Stimulated activated CD4-positive, alpha-beta T cell treated with anti-CD3 and anti-CD28 coated beads, Interleukin-15, amount 100 ng/mL, for 24 hours (primary cell): ENCODE measurements around the gene ZMIZ1.

ENCODE experiments used
- DNase-seq: peaks from one replicate; pipeline ENCODE4 v3.0.0-alpha.2; 2020

The ZMIZ1 gene

DNA sequence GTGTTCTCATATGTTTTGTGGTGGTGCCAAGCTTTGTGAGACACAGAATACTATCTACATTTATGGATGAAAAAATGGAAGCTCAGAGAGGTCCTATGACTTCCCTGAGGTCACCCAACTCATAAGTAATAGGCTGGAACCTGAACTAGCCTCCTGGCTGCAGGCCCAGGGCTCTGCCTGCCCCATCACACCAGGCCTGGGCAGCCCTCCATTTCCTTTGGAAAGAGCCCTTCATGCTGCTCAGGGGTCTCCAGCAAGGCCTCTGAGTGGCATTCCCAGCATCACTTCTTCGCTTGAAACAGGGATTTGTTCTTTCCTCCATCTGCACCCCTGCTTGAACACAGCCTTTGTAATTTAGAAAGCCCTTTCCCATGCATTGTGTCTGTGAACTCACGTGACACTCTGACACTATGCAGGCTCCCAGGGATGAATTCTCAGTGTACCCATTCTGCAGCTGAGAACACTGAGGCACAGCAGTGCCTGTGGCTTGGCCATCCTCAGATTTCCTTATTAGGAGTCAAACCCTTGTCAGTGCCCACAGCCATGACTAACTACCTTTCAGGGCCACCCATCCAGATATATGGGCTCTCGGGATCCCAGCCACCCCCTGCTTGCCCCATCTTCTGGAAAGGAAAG is 150.7 kb downstream of the ZMIZ1 start:
- DNase-seq: no peak

DNA sequence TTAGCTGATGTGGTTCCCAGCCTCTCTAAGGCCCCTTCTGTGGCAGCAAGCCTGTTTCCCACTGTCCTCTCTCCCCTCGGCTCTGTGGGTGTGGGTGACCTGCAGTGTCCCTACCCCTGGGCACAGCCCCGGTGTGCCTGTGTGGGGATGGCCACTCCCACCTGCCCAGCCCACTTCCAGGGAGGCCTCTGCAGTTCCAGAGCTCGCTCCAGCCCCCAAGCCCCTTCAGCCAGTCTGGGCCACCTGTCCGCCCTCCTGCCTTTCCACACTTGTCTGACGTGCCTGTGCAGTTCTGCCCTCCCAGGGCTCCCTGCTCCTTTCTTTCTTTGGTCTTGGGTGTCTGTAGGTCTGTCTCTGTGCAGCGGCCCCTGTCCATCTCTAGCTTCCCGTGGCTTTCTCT is 151.5 kb downstream of the ZMIZ1 start:
- no peak for DNase-seq

DNA sequence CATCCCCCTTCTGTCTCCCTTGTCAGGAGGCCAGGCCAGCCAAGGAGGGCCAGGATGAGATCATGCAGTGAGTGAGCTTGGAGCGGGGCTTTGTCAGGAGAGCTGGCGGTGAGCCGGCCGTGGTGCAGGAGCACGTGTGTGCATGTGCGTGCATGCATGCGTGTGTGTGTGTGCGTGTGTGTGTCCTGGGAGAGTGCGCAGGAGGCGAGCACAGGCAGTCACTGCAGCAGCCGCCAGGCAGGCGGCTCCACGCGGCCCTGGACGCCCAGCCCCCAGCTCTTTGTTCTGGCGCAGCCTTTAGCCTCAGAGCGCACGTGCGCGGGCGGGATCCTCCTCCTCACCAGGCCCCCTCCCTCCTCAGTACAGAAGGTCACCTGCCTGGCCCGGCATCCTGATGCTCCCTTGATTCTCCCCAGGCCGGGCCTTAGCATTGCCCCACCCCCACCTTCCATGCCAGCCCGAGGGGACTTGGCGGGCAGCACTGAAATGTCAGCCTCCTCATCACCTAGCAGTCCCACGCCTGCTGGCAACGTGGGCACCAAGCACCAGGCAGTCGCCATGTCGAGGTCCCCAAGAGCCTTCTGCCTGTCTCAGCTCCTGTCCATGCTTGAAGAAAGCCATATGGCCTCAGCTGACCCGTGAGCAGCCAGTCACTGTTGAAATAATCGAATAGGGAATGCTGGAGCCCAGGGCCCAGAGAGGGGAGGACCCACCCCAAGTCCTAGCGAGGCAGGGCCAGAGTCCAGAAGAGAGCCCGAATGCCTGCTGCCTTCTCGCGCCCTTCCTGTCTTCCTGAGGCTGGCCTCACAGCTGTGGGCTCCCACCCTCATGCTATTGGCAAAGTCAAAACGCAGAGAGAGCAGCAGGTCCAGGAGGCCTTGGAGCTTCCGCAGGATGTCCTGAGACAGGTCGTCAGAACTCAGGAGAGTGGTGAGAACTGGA is 152.6 kb downstream of the ZMIZ1 start:
- no peak for DNase-seq

DNA sequence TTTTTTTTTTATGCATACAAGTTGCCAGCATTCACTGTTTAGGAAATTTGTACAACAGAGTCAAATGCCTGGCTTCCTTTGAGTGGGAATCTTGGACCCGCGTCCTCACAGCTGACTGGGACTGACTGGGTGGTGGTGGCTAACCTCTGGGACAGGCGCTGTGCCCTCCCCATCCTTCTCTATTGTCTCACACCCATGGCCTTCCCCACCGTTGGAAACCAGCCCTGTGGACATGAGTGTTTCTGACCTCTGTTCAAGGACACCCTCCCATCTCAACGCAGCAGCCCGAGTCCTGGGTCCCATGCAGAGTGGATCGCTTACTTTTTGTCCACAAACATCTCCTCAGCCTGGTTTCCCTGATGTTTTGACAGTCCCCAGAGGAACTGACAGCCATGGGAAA is 153.4 kb downstream of the ZMIZ1 start:
- no peak for DNase-seq

DNA sequence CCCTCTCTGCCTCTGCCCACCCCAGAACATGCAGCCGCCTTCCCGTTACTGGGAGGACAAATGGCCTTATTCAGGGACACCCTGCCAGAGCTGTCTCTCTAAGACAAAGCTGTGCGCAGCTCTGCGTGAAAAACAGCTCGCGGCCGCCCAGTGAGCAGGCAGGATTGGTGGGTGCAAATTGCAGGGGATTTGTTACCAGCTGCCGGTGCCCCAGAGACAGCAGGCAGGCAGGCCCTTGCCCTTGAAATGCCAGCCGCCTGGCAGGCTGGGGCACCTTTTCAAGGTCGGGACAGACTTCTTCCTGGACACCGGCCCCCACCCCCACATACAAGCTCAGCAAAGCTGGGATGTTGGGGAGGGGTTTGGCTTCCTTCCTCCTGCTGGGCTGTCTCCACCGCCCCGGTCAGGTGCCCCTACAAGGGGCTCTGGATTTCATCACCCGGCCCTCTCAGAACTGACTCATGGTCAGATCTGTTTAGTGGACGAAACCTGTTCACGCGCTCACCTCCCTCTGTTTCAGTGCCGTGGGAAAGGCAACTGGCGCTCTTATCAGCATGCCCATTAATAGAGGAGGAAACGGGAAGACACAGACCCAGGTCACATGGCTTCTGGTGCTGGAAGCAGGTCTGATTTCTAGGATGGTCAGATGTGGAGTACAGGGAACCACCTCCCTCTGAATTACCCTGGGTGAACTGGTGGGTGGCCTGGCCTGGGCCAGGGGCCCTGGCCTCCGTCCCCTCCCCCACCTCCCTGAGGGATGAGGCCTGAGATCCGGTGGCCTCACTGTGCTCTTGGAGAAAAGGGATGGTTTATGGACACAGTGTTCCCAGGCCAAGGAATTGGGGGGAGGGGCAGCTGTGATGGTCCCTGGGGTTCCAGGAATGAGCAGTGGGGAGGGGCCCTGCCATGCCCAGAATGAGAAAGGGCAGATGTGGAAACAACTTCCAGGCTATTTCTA is 154.6 kb downstream of the ZMIZ1 start:
- DNase-seq: no peak

DNA sequence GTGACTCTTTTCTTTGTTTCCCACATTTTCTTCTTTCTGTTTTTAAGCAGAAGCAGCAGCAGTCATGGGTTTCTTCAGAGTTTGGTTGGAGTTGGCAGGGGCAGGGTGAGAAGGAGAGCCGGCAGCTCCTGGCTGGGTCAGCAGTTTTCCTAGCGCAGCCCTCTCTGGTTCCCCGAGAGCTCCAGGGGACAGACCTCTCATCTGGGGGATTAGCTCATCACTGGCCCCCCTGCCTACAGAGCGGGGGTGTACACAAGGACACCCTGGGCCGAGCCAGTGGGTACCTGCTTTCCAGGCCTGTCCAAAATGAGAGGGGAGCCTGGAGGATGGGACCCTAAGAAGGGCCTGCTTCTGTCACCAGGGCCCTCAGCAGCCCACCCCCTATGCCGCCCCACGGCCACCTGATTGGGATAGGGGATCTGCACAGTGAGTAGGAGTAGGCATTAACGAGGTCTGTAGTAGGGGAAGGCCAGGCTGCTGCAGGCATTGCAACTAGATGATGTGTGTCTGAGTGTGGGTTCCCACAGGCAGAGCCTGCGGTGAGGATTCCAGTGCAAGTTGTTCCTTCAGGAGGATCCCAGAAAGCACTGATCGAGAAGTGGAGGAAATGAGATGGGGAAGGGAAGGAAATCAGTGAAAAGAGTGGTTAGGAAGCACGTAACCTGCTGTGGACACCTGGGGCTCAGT is 155.6 kb downstream of the ZMIZ1 start:
- no peak for DNase-seq

DNA sequence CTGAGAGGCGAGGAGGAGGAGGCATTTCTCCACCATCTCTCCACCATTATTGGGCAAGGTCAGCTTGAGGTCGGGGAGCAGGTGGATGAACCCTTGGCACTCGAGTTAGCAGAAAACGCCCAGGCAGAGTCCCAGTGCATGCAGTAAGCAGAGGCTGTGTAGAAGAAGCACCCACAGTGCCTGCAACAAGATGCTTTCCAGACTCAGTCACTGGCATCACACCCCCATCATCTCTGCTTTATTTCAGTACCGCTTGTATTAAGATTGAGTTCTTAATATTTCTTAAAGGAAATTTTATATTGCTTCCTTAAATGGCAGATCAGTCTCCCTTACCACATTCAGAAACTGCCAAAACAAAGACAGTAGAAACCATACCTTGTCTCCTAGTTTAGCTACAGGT is 156.2 kb downstream of the ZMIZ1 start:
- DNase-seq: no peak

DNA sequence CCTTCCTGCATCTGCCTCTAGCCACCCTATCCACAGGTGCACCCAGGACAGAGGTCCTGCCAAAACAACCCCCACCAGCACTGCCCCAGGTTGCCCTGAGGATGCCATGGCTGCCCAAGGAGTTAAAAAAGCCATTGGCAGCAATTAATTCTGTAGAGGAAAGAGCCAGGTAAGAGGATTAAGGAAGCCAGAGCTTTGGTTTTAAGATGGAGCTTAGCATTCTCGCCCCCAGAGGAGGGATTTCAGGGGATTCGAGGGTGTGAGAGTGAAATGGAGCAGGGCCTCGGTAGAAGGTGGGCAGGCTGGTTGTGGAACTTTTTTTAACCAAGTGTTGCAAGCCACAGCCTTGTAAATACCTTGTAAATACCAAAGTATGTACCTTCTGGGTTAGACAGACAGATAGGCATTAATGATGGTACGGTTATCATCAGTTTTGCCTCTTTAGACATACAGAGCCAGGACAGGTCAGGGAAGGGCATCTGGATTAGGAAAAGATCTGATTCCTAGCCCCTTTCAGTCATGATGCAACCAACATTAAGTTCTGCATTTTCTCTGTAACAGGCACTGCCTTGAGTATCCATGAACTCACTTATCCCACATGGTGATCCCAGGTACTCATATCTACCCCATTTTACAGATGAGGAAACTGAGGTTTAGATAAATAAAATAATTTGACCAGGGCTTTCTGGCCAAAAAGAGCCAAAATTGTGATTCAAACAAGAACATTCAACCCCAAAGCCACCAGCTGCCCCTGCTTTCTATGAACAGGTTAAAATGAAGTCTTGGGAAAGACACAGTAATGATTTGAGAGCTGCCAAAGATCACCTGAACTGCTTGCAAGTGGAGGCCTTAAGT is 157.9 kb downstream of the ZMIZ1 start:
- no peak for DNase-seq

DNA sequence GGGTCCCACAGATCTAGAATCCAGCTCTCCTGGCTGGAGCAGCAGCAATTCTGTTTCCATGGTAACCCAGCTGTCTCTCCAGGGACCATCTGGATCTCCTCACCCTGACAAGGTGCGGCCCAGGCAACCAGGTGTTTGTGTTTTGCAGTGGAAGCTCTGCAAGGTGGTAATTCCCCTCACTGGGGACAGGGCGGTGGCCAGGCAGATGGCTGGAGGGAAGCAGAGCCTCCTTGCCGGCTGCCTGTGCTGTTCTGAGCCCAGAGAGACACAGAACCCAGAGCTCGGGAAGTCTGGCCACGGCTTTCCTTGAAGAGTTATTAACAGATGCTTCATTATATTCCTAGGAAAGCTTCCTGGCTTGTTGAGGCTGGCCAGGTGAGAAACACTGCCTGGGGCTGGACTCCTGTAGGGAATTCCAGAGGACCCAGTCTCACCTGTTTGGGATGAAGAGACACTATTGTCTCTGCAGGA is 160.3 kb downstream of the ZMIZ1 start:
- DNase-seq: no peak

DNA sequence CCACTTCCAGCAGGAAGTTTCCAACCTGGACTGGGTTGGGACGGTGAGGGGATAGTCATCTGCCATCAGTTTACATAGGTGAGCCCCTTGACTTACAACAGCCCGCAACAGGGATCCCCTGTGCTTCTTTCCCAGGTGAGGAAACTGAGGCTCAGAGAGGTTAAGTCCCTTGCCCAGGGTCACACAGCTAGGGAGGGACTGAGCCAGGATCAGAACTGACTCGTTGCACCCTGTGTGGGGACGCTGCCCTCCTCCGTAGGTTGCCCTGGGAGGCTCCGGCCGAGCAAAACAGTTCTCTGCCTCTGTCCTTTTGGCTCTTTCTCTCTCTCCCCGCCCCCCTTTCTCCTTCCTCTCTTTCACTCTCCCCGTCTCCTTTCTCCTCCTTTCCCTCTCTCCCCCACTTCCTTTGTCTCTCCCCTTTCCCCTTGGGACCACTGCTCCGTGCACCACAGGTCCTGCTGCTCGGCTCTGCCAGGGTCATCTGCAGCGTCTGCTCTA is 161.1 kb downstream of the ZMIZ1 start:
- no peak for DNase-seq

DNA sequence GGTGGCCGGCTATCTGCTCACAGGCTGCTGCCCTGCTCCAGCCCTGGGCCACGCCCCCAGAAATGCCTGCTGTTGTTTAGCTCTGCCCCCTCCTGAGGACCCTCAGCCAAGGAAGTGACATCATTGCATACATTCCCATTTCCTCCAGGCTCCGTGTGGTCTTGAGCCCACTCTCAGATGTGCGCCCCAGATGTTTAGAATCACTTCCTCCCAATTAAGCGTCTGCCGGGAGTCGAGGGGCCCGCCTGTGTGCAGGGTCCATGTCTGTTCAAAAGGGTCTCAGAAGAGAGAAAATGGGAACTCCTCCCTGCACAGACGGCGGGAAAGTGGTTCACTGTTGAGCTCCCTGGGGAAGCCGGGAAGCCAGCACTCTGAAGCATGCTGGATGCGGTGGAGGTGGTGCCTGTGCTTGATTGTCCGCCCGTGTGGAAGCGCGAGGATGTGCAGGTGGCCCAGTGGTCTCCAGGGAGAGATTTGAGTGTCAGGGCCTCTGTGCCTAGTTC is 161.6 kb downstream of the ZMIZ1 start:
- no peak for DNase-seq

DNA sequence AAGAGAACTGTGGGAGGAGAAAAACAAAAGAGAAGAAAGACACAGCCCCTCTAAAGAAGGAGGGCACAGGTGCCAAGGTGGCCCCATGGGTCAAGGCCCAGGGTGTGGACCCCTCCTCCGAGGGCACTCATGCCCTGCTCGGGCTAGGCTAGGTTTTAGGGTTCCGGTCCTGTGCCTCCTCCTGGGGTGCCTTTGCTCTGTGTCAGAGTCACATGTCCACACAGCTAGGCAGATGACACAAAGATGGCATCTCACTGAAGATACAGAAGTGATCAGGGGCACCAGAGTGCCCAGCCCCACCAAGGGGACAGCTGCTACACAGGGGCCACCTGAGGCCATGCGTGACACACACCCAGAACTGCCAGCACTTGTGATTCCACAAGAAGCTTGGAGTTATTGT is 162.1 kb downstream of the ZMIZ1 start:
- DNase-seq: no peak

DNA sequence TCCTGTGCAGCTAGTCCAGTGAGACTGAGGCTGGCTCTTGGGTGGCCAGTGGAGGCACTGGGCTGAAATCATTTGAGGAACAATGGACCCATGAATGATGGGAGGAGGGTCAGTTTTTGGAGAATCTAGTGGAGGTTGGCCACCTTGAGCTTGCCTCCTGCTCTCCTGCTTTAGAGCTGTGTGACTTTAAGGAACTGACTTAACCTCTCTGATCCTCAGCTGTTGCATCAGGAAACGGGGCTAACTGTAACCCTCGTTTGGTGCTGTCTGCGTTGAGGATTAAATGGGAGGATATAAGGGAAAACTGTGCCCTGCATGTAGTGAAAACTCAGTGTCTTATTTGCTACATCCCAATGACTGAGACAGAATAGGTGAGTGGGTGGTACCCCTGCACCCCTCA is 163.1 kb downstream of the ZMIZ1 start:
- DNase-seq: no peak

DNA sequence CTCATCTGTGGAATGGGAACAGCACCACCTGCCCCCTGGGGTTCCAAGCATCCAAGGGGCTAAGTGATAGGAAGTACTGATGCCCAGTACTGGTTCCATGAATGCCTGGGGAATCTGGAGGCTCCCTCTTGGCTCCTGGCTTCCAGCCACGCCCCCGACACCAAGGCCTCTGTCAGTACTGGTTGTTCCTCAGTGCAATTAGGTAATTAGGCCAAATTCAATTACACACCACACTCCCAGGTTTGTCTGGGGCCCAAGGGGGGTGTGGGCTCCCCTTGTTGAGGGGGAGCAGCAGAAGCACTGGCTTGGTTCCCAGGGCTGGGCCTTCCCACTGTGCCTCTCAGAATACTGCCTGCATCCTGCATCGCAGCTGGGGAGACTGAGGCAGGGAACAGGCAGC is 164.1 kb downstream of the ZMIZ1 start:
- no peak for DNase-seq

DNA sequence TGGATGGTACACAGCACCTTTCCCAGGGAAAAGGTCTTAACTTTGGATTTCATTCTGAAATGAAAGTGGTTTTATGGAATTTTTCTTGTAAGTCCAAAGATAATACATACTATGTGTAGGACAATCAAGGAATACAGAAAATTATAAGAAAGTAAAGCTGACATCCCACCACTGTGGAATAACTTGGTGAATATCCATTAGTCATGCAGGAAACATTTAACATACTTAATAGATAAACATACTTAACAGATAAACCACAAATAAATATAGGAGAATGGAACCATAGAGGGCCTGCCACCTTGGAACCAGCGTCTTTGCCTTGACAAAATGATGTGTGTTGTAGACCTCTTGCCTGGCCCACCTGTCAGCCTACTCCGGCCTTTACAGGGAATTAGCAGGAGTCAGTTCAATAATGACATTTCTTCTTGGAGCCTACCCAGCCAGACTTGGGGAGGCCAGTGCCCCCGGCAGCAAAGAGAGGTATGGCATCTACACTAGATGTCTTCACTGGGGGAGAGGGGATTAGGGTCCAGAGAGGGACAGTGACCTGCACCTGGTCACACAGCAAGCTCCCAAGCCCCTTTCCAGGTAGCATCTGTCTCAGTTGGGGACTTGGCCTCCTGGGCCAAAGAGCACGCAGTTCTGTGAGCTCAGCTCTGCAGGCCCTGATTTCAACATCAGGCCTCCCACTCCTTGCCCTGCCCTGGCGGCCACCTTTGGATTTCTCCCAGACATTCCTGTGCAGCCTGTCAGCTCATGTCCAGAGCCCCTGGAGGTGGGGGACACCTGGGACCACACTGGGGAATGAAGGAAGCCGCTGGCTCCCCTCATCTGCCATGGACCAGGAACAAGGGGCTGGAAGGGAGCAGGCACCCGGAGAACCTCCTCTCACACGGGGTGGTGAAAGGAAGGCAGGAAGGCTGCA is 165.9 kb downstream of the ZMIZ1 start:
- no peak for DNase-seq

DNA sequence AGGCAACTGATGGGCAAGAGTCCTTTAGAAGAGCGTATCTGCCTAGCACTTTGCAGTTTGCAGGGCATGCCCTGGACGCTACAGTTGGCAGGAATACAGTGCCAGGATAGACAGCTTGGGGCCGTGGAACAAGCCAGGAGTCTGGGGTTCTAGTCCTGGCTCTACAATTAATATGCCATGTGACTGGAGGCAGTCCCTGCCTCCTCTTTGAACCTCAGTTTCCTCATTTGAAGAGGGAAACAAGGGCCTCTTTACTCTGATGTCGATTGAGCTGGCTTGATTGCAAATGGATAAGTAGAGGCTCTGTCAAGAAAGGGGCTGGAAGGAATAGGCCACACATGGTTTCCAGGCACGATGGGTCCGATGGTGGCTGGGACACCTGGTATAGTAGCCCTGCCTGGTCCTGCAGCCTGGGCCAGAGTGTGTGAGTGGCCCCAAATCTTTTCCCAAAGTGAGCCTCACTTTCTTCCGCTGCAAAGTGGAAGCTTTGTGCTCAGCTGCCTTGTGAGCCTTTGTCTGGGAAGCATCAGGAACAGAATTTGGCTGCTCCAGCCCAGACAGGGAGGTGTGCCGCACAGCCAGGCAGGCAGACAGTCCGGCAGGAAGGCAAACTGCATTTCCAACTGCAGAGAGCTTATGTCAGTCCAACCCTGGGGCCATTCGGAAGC is 167.1 kb downstream of the ZMIZ1 start:
- no peak for DNase-seq

DNA sequence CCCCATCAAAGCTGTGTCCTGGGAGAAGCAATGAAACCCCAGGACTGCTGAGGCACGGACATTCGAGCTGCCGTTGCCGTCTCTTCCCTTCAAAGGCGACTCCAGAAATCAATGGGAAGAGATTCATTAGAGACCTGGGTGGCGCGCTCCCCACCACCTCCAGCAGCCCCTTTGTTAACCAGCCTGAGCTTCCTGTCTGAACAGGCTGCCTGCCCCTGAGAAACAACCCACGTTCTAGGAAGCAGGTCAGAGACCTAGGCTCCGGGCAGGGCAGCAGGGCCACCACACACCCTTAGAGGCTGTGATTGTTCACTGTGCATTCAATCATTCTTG is 167.6 kb downstream of the ZMIZ1 start:
- DNase-seq: no peak

DNA sequence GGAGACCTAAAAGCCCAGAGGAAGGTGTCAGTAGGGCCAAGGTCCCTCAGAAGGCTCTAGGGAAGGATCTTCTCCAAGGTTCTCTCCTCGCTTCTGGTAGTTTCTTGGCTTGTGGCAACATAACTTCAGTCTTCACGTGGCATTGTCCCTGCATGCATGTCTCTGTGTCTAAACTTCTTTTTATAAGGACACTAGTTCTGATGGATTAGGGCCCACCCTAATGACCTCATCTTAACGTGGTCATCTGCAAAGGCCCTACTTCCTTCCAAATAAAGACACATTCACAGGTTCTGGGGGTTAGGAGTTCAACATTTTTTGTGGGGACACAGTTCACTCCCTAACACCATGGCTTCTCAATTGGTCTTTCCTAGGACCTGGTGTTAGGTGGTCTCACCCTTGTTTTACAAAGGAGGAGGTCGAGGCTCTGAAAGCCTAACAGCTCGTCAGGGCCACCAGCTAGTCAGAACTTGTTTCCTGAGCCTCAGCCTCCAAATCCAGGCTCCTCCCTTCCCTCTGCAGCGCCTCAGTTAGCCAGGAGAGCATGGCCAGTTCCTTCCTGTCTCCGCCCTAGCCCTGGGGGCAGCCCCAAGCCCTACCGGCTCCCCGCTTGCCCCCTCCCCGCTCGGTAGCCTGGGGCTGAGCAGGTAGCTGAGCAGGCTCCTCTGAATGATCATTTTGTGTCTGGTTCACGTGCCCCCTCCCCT is 168.8 kb downstream of the ZMIZ1 start:
- no peak for DNase-seq

DNA sequence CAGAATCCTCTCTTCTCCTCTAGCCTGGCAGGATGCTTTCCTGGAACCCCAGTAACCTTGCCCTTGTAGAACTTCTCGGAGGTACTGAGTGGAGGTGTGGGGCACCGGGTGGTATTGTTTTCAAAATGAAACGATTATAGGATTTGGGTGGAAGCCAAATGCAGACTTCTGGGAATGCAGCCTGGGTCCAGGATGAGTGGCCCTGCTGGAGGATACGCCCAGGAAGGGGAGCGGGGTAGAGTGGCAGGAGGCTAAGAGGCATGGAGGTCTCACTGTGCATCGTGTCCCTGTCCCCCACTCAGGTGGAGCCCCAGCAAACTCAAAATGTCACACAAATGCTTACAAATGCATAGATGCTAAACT is 169.4 kb downstream of the ZMIZ1 start:
- DNase-seq: no peak
